Measurements from ENCODE around the gene NDUFA9.

NDUFA9 gene

DNA sequence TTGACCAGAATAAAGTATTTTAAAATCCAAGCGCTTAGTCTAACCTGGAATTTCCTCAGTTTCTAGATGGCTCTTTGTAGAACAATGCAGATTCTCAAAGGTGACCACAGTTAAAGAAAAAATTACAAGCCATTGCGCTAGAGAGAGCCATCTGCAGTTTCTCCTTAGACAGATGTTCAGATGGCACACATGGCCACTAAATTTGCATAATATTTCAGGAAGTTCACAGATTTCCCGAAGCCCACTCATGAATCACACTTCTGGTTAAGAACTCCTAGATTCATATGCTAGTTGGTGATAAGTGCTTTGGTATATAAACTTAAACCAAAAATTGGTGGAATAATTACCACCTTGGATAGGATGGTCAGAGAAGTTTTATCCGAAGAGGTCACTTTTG, 812 bp upstream of the NDUFA9 start:
- peak overlapping the region; percentile 95 to 96 for H3K27ac Mint-ChIP-seq
- DNase-seq (no peak), ATAC-seq (replicated peaks) (no peak)
- peaks cover 28 to 29% of the 10 kb centered on the region in 2 donors for H3K4me1 Mint-ChIP-seq (ENCODE audit: low read depth in 2 of 2)
- no peaks in the 10 kb centered on the region for H3K9me3 Mint-ChIP-seq
- peak overlapping the region; percentile 96 to 97 for H3K4me3 Mint-ChIP-seq
- peaks cover 3% of the 10 kb centered on the region for H3K36me3 Mint-ChIP-seq (ENCODE audit: insufficient read depth)
- no peaks in the 10 kb centered on the region for H3K27me3 Mint-ChIP-seq

- no peaks in the 10 kb centered on the region for H3K27me3 Mint-ChIP-seq
- no peak for ATAC-seq (replicated peaks)
- H3K4me3 Mint-ChIP-seq, result peak overlapping the region; percentile 96 to 97
- no peak for DNase-seq
- peaks cover 3% of the 10 kb centered on the region for H3K36me3 Mint-ChIP-seq (ENCODE audit: insufficient read depth)
- H3K9me3 Mint-ChIP-seq, result no peaks in the 10 kb centered on the region
- peak overlapping the region; percentile 95 to 96 for H3K27ac Mint-ChIP-seq
- H3K4me1 Mint-ChIP-seq (ENCODE audit: low read depth in 2 of 2), result peaks cover 31 to 37% of the 10 kb centered on the region in 2 donors
Measured at GRCh38 chr12:4649358-4649661, 396 bp downstream of the NDUFA9 start.

GRCh38 chr12:4653257-4653656, 4.3 kb downstream of the NDUFA9 start:
- no peaks in the 10 kb centered on the region for H3K27me3 Mint-ChIP-seq
- H3K27ac Mint-ChIP-seq, result no peak overlapping the region
- DNase-seq (no peak), ATAC-seq (replicated peaks) (no peak)
- no peaks in the 10 kb centered on the region for H3K9me3 Mint-ChIP-seq
- peaks cover 24% of the 10 kb centered on the region for H3K36me3 Mint-ChIP-seq (ENCODE audit: insufficient read depth)
- H3K4me3 Mint-ChIP-seq, result no peak overlapping the region
- peaks cover 31 to 37% of the 10 kb centered on the region in 2 donors for H3K4me1 Mint-ChIP-seq (ENCODE audit: low read depth in 2 of 2)

- H3K27me3 Mint-ChIP-seq, result no peaks in the 10 kb centered on the region
- H3K4me3 Mint-ChIP-seq, result no peak overlapping the region
- H3K36me3 Mint-ChIP-seq (ENCODE audit: insufficient read depth), result peaks cover 26% of the 10 kb centered on the region
- no peak overlapping the region for H3K27ac Mint-ChIP-seq
- ATAC-seq (replicated peaks), result no peak
- peaks cover 29 to 37% of the 10 kb centered on the region in 2 donors for H3K4me1 Mint-ChIP-seq (ENCODE audit: low read depth in 2 of 2)
- no peak for DNase-seq
- H3K9me3 Mint-ChIP-seq, result no peaks in the 10 kb centered on the region
Measured at GRCh38 chr12:4653691-4654090, 4.8 kb downstream of the NDUFA9 start.

DNA sequence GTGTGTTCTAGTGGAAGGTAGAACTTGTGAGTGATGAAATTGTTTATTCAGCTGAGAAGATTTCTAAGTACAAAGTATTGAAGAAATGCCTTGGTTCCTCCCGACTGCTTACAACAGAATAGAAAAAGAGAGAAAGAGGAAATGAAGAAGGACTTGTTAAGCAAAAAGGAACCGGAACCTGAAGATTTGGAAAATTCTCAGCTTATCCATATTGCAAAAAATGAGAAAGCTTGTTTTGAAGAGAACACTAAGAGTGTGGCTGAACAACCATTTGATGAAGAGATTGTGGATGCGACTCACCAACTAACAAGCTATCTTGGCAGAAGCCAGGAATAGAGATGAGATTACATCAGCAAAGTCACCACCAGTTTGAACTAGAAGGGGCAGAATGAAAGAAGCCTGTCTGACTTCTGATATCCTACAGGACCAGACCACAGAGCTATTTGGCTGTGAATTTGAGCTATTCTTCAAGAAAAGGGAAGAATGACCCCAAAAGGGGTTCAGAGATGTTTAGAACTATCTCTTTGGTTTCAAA, 15.1 kb downstream of the NDUFA9 start:
- Mint-ChIP-seq H3K36me3 (ENCODE audit: insufficient read depth) (peaks cover 62% of the 10 kb centered on the region), H3K4me3 (no peak overlapping the region), H3K9me3 (no peaks in the 10 kb centered on the region), H3K4me1 (ENCODE audit: low read depth in 2 of 2) (peaks cover 0 to 5% of the 10 kb centered on the region in 2 donors), H3K27ac (no peak overlapping the region), H3K27me3 (no peaks in the 10 kb centered on the region)
- ATAC-seq (replicated peaks) (no peak), DNase-seq (no peak)

- Mint-ChIP-seq H3K27ac (no peak overlapping the region), H3K27me3 (no peaks in the 10 kb centered on the region), H3K36me3 (ENCODE audit: insufficient read depth) (peaks cover 69% of the 10 kb centered on the region), H3K4me1 (ENCODE audit: low read depth in 2 of 2) (peaks cover 0 to 5% of the 10 kb centered on the region in 2 donors), H3K4me3 (no peak overlapping the region), H3K9me3 (no peaks in the 10 kb centered on the region)
- ATAC-seq (replicated peaks), result no peak
- no peak for DNase-seq
Measured at GRCh38 chr12:4665236-4665635, 16.3 kb downstream of the NDUFA9 start.

DNA sequence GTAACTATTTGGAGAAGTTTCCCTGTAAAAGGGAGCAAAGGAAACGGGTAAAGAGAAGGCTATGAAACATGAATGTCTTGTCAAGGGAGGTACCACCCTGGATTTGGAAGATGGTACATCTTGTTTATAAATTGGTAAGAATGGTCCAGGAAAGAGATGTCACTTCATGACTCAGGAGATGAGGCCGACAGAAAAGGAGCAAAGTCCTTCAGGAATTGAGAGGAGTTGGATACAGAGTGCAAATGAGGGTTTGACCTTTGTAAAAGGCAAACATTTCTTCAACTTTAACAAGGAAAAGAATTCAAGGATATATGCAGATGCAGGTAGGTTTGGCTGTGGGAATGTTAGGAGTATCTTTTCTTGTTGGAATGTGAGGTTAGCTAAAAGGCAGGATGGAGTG, 30.8 kb downstream of the NDUFA9 start:
- DNase-seq, result no peak
- no peak overlapping the region for H3K4me3 Mint-ChIP-seq
- no peaks in the 10 kb centered on the region for H3K4me1 Mint-ChIP-seq (ENCODE audit: low read depth in 2 of 2)
- peaks cover 26% of the 10 kb centered on the region for H3K36me3 Mint-ChIP-seq (ENCODE audit: insufficient read depth)
- ATAC-seq (replicated peaks), result no peak
- H3K9me3 Mint-ChIP-seq, result no peaks in the 10 kb centered on the region
- H3K27me3 Mint-ChIP-seq, result no peaks in the 10 kb centered on the region
- H3K27ac Mint-ChIP-seq, result no peak overlapping the region

GRCh38 chr12:4681732-4682131, 32.8 kb downstream of the NDUFA9 start:
- ATAC-seq (replicated peaks), result no peak
- H3K9me3 Mint-ChIP-seq, result no peaks in the 10 kb centered on the region
- no peak for DNase-seq
- H3K4me1 Mint-ChIP-seq (ENCODE audit: low read depth in 2 of 2), result no peaks in the 10 kb centered on the region
- no peaks in the 10 kb centered on the region for H3K27me3 Mint-ChIP-seq
- H3K4me3 Mint-ChIP-seq, result no peak overlapping the region
- H3K36me3 Mint-ChIP-seq (ENCODE audit: insufficient read depth), result peaks cover 37% of the 10 kb centered on the region
- no peak overlapping the region for H3K27ac Mint-ChIP-seq

GRCh38 chr12:4685317-4685716, 36.4 kb downstream of the NDUFA9 start:
- no peaks in the 10 kb centered on the region for H3K9me3 Mint-ChIP-seq
- H3K4me3 Mint-ChIP-seq, result no peak overlapping the region
- ATAC-seq (replicated peaks), result no peak
- DNase-seq, result no peak
- no peaks in the 10 kb centered on the region for H3K27me3 Mint-ChIP-seq
- no peaks in the 10 kb centered on the region for H3K4me1 Mint-ChIP-seq (ENCODE audit: low read depth in 2 of 2)
- no peak overlapping the region for H3K27ac Mint-ChIP-seq
- H3K36me3 Mint-ChIP-seq (ENCODE audit: insufficient read depth), result peaks cover 46% of the 10 kb centered on the region

DNA sequence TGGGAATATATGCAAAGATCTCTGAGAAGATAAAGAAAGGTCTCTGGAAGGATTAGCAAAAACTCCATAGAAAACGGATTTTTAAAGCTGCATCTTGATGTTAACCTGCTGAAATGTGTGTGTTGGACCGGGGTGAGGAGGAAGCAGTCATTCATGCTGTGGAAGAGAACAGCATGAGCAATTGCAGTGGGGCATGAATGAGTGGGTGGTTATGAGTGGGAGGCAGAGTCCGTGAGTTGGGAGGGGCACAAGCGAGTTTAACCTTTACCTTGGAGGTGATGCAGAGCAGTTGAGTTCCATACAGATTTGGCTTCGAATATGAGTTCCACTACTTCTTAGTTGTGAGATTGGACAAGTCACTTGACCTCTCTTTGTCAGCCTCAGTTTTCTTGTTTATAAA, 41.8 kb downstream of the NDUFA9 start:
- Mint-ChIP-seq H3K9me3 (no peaks in the 10 kb centered on the region), H3K27ac (no peak overlapping the region), H3K27me3 (no peaks in the 10 kb centered on the region), H3K4me3 (no peak overlapping the region), H3K36me3 (ENCODE audit: insufficient read depth) (peaks cover 13% of the 10 kb centered on the region), H3K4me1 (ENCODE audit: low read depth in 2 of 2) (no peaks in the 10 kb centered on the region)
- ATAC-seq (replicated peaks), result no peak
- no peak for DNase-seq
